ENCODE data around the gene RAP2A.

DNA sequence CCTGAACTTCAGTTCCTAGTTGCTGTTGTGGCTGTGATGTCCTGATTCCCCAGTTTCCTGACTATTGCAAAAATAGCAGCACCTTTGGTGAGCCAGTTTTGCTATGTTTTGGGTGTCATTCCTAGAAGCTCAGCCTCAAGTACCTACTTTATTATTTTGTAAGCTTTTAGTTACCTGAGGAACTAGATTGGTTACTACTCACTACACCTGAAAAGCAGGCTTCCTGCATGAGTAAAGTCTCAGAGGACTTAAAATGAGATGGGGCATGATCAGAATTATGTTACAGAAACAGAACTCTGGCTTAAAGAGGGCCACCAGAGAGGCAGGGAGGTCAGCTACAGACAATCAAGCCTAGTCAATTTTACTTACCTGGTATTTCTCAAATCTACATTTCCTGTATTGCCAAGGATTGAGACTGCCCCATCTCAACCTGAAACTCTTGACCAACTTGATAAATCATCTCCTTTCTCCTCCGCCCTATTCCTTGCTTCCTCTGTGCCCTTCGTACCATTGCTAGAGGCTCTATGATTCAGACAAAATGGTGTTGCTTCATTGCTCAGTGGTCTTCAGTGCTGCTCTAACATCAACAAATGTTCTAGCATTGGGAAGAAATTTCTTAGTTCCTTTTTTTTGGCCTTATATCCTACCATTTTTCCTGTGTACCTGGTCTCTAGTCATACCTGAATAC is 58.9 kb downstream of the RAP2A start:
- no peak for TF ChIP-seq POLR2AphosphoS5 (IDR thresholded peaks at IDR 0.05; ENCODE audit: low read depth)
- TF ChIP-seq, protein P1, sequence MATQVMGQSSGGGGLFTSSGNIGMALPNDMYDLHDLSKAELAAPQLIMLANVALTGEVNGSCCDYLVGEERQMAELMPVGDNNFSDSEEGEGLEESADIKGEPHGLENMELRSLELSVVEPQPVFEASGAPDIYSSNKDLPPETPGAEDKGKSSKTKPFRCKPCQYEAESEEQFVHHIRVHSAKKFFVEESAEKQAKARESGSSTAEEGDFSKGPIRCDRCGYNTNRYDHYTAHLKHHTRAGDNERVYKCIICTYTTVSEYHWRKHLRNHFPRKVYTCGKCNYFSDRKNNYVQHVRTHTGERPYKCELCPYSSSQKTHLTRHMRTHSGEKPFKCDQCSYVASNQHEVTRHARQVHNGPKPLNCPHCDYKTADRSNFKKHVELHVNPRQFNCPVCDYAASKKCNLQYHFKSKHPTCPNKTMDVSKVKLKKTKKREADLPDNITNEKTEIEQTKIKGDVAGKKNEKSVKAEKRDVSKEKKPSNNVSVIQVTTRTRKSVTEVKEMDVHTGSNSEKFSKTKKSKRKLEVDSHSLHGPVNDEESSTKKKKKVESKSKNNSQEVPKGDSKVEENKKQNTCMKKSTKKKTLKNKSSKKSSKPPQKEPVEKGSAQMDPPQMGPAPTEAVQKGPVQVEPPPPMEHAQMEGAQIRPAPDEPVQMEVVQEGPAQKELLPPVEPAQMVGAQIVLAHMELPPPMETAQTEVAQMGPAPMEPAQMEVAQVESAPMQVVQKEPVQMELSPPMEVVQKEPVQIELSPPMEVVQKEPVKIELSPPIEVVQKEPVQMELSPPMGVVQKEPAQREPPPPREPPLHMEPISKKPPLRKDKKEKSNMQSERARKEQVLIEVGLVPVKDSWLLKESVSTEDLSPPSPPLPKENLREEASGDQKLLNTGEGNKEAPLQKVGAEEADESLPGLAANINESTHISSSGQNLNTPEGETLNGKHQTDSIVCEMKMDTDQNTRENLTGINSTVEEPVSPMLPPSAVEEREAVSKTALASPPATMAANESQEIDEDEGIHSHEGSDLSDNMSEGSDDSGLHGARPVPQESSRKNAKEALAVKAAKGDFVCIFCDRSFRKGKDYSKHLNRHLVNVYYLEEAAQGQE (IDR thresholded peaks at IDR 0.05; ENCODE audit: insufficient replicate concordance, low read depth): no peak
